Liver (tissue), 9 donors: ENCODE results near the gene FKBP5. TPM values are rescaled to one million over a fixed set of nuclear protein-coding genes. Genes with fewer than 3 reads are reported as not detected.

Source experiments
- DNase-seq: peaks from one replicate; pipeline ENCODE4 v3.0.0-alpha.2; 2017; ENCODE audit warnings: low spot score
- H3K27ac ChIP-seq, 2 donors: one replicate each; pipeline ENCODE4 v1.7.0; 2013; ENCODE audit warnings: inconsistent platforms in 2 of 2, low read length in 2 of 2, control low read depth in 1 of 2, low read depth in 1 of 2, mild to moderate bottlenecking in 1 of 2
- H3K27me3 ChIP-seq, 4 donors: one replicate each; pipeline versions ENCODE4 v1.6.1 to v1.7.0; 2013; ENCODE audit warnings: low read length in 3 of 4, inconsistent platforms in 1 of 4, mild to moderate bottlenecking in 1 of 4, moderate library complexity in 1 of 4; ENCODE audit not compliant: control insufficient read depth in 4 of 4, insufficient read depth in 4 of 4
- H3K36me3 ChIP-seq, 4 donors: one replicate each; pipeline versions ENCODE4 v1.6.1 to v1.7.0; 2013; ENCODE audit warnings: low read length in 3 of 4, mild to moderate bottlenecking in 3 of 4, low read depth in 1 of 4, moderate library complexity in 1 of 4; ENCODE audit not compliant: control insufficient read depth in 4 of 4, insufficient read depth in 3 of 4
- H3K4me1 ChIP-seq, 4 donors: one replicate each; pipeline versions ENCODE4 v1.6.1 to v1.7.0; 2013; ENCODE audit warnings: low read length in 3 of 4, mild to moderate bottlenecking in 3 of 4, moderate library complexity in 1 of 4; ENCODE audit not compliant: control insufficient read depth in 4 of 4, insufficient read depth in 4 of 4
- H3K4me3 ChIP-seq, 3 donors: one replicate each; pipeline versions ENCODE4 v1.6.1 to v1.7.0; 2013; ENCODE audit warnings: low read length in 3 of 3, control low read depth in 1 of 3, low read depth in 1 of 3, mild to moderate bottlenecking in 1 of 3
- H3K9ac ChIP-seq, 2 donors: one replicate each; pipeline ENCODE4 v1.7.0; 2013; ENCODE audit warnings: low read length in 2 of 2, mild to moderate bottlenecking in 2 of 2, moderate library complexity in 2 of 2, control low read depth in 1 of 2, low read depth in 1 of 2
- H3K9me3 ChIP-seq, 4 donors: one replicate each; pipeline versions ENCODE4 v1.6.1 to v1.7.0; 2013; ENCODE audit warnings: low read length in 3 of 4; ENCODE audit not compliant: control insufficient read depth in 4 of 4
- CTCF ChIP-seq: fragments of 150-350 bp; IDR thresholded peaks from 2 replicates; pipeline ENCODE4 v1.5.1; 2017; ENCODE audit warnings: improper control_type of control experiment, low read depth, low read length; ENCODE audit not compliant: missing input control
- EGR1 ChIP-seq, 2 donors: IDR thresholded peaks; 2 replicates each; pipeline ENCODE4 v1.6.1; 2016 to 2018; ENCODE audit warnings: antibody characterized with exemption in 2 of 2, low read depth in 2 of 2
- FOXA1 ChIP-seq: IDR thresholded peaks from 2 replicates; pipeline ENCODE4 v1.6.1; 2016; ENCODE audit warnings: antibody characterized with exemption
- HNF4G ChIP-seq: IDR thresholded peaks from 2 replicates; pipeline ENCODE4 v1.6.1; 2016; ENCODE audit warnings: antibody characterized with exemption
- JUND ChIP-seq, 2 donors: IDR thresholded peaks; 2 replicates each; pipeline ENCODE4 v1.6.1; 2016; ENCODE audit warnings: antibody characterized with exemption in 2 of 2
- MAX ChIP-seq: IDR thresholded peaks from 2 replicates; pipeline ENCODE4 v1.6.1; 2016; ENCODE audit warnings: antibody characterized with exemption
- NR2F2 ChIP-seq: IDR thresholded peaks from 2 replicates; pipeline ENCODE4 v1.6.1; 2016; ENCODE audit warnings: antibody characterized with exemption
- RAD21 ChIP-seq, 2 donors: IDR thresholded peaks; 2 replicates each; pipeline ENCODE4 v1.6.1; 2016; ENCODE audit warnings: antibody characterized with exemption in 2 of 2, mild to moderate bottlenecking in 2 of 2
- RXRA ChIP-seq, 2 donors: IDR thresholded peaks; 2 replicates each; pipeline ENCODE4 v1.6.1; 2017 to 2018; ENCODE audit warnings: antibody characterized with exemption in 2 of 2, mild to moderate bottlenecking in 1 of 2
- SP1 ChIP-seq: IDR thresholded peaks from 2 replicates; pipeline ENCODE4 v1.6.1; 2018; ENCODE audit warnings: antibody characterized with exemption, mild to moderate bottlenecking
- TAF1 ChIP-seq: conservative IDR thresholded peaks from 2 replicates; pipeline ENCODE4 v1.6.1; 2016; ENCODE audit warnings: antibody characterized with exemption, mild to moderate bottlenecking
- YY1 ChIP-seq: IDR thresholded peaks from 2 replicates; pipeline ENCODE4 v1.6.1; 2016; ENCODE audit warnings: antibody characterized with exemption, mild to moderate bottlenecking
- ZBTB33 ChIP-seq: IDR thresholded peaks from 2 replicates; pipeline ENCODE4 v1.6.1; 2016; ENCODE audit warnings: antibody characterized with exemption
- WGBS: extraction: QIAGEN DNeasy Blood & Tissue Kit; methylation state at CpG from one replicate; pipeline ENCODE4 v1.1.7; 2013; 5-methylcytosine and 5-hydroxymethylcytosine counted together
- polyA plus RNA-seq, 2 donors: library from polyadenylated mRNA; stranded (reverse) in 1 of 2; unstranded in 1 of 2; fragments of 200-250 nt in 1 of 2; fragments of >200 nt in 1 of 2; fragmentation: Nextera tagmentation in 1 of 2; extraction: Ambion mirVana in 1 of 2; gene quantifications; one replicate each; pipeline versions ENCODE4 v1.2.1 to v1.2.3, GENCODE V29; 2013 to 2015
- total RNA-seq, 2 donors: library from RNA; depleted of rRNA; stranded (reverse); fragments of >200 nt; gene quantifications; one replicate each; pipeline ENCODE4 v1.2.3, GENCODE V29; 2014
- donor health status: healthy.
- donor health status: healthy.
- donor health status: healthy.
- donor health status: healthy.
- donor health status: healthy.

Gene FKBP5
- total and polyA plus RNA-seq, 4 donors: 10.3 to 132 (median 63.7) TPM

- H3K4me3 ChIP-seq: peak overlapping the region; percentile 53 to 78 (median 65)
- WGBS: under 1% methylated on average over 23 of the region's 23 CpGs
- no peaks in the 10 kb centered on the region for H3K9me3 ChIP-seq
- H3K27me3 ChIP-seq: no peaks in the 10 kb centered on the region
- DNase-seq: peak; percentile 84
- TF ChIP-seq EGR1 (IDR thresholded peaks at IDR 0.05; ENCODE audit: low read depth in 2 of 2): no peak
- TF ChIP-seq NR2F2: peak; percentile 71
- H3K27ac ChIP-seq: peak overlapping the region; percentile 97 to 98
- H3K4me1 ChIP-seq: peaks cover 19 to 66% (median 56%) of the 10 kb centered on the region in 4 donors
- peak overlapping the region; percentile 29 to 31 for H3K9ac ChIP-seq
- H3K36me3 ChIP-seq: no peaks in the 10 kb centered on the region
Observed at GRCh38 chr6:35731414-35731735, 42.7 kb upstream of the FKBP5 start.

GRCh38 chr6:35730745-35731413 lies 42.2 kb upstream of the FKBP5 start:
- H3K9ac ChIP-seq: peak overlapping the region in 1 of 2 donors; percentile 69
- no peak for TF ChIP-seq RAD21 (IDR thresholded peaks at IDR 0.05)
- TF ChIP-seq FOXA1: no peak
- no peak for TF ChIP-seq ZBTB33
- TF ChIP-seq TAF1: no peak
- no peak for TF ChIP-seq JUND (IDR thresholded peaks at IDR 0.05)
- no peak for TF ChIP-seq HNF4G
- no peak for TF ChIP-seq RXRA (IDR thresholded peaks at IDR 0.05)
- TF ChIP-seq MAX: no peak
- TF ChIP-seq EGR1 (IDR thresholded peaks at IDR 0.05; ENCODE audit: low read depth in 2 of 2): no peak
- no peak for TF ChIP-seq CTCF
- no peak for TF ChIP-seq NR2F2
- no peak for TF ChIP-seq YY1
- no peak for TF ChIP-seq SP1
- no peaks in the 10 kb centered on the region for H3K36me3 ChIP-seq
- H3K4me1 ChIP-seq: peaks cover 21 to 71% (median 60%) of the 10 kb centered on the region in 4 donors
- no peak for DNase-seq
- H3K27ac ChIP-seq: peak overlapping the region; percentile 73 to 97
- H3K4me3 ChIP-seq: peak overlapping the region in 2 of 3 donors; percentile 15 to 65
- no peaks in the 10 kb centered on the region for H3K9me3 ChIP-seq
- 18% methylated on average over 15 of the region's 15 CpGs for WGBS
- H3K27me3 ChIP-seq: no peaks in the 10 kb centered on the region

- Histone ChIP-seq H3K27ac (peak overlapping the region; percentile 94 to 95), H3K9ac (peak overlapping the region in 1 of 2 donors; percentile 8)
Observed at GRCh38 chr6:35729722-35730121, 41.0 kb upstream of the FKBP5 start.

More at GRCh38 chr6:35729722-35730121, 41.0 kb upstream of the FKBP5 start:
- 28% methylated on average over 2 of the region's 2 CpGs for WGBS
- Histone ChIP-seq H3K4me1 (peaks cover 28 to 83% (median 72%) of the 10 kb centered on the region in 4 donors), H3K4me3 (peak overlapping the region in 1 of 3 donors; percentile 52), H3K36me3 (no peaks in the 10 kb centered on the region), H3K9me3 (no peaks in the 10 kb centered on the region), H3K27me3 (no peaks in the 10 kb centered on the region)
- DNase-seq: no peak
- TF ChIP-seq YY1 (no peak), SP1 (peak; percentile 4)
